ENCODE results near the gene SLC41A2. TPM values are rescaled to one million over a fixed set of nuclear protein-coding genes. Genes with fewer than 3 reads are reported as not detected.
"Not testable (repeated sequence)": the region's sequence is repeated elsewhere in the genome, so short reads cannot be mapped to it uniquely, and the experiment has no call there.

The SLC41A2 gene
- total and polyA plus RNA-seq, 4 donors: 10.8 to 106 (median 61.9) TPM

DNA sequence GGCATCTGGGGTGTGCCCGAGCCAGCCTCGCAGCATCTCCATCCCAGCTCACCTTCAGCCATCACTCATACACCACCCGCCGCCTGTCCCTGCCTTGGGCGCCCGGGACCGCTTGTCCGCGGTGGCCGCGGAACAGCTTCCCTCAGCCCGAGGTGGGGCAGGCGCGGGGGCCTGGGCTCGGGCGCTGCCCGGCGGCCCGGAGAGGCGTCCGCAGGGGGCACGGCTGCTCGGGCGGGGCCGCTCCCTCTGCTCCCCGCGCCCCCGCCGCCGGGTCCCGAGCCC lies 430 bp downstream of the SLC41A2 start:
- ATAC-seq (ENCODE audit: low FRiP score) (peak; percentile 65), DNase-seq (peak in 1 of 2 donors; percentile 59)
- Histone ChIP-seq H3K9me3 (ENCODE audit: control insufficient read depth, low read length) (no peaks in the 10 kb centered on the region), H3K4me1 (ENCODE audit: control insufficient read depth in 1 of 2, insufficient read depth in 2 of 2, low read length in 2 of 2) (no peaks in the 10 kb centered on the region), H3K4me3 (ENCODE audit: low read length in 2 of 2) (peak overlapping the region; percentile 70 to 78), H3K27ac (ENCODE audit: low read depth in 1 of 2, low read length in 2 of 2) (peak overlapping the region in 1 of 2 donors; percentile 84), H3K27me3 (ENCODE audit: control insufficient read depth in 1 of 2, insufficient read depth in 2 of 2, low read length in 1 of 2) (no peaks in the 10 kb centered on the region), H3K36me3 (ENCODE audit: control insufficient read depth in 1 of 2, insufficient read depth in 2 of 2, low read length in 1 of 2) (no peaks in the 10 kb centered on the region)
- intact Hi-C loops (cut with DNase I): loop anchor here in 1 of 2 donors (10.0 kb wide), 1 partner anchor 53 kb away; no protein-coding TSS in a partner anchor
- 1 to 2% methylated on average over 17 to 31 of the region's 31 CpGs for WGBS, 2 donors

DNA sequence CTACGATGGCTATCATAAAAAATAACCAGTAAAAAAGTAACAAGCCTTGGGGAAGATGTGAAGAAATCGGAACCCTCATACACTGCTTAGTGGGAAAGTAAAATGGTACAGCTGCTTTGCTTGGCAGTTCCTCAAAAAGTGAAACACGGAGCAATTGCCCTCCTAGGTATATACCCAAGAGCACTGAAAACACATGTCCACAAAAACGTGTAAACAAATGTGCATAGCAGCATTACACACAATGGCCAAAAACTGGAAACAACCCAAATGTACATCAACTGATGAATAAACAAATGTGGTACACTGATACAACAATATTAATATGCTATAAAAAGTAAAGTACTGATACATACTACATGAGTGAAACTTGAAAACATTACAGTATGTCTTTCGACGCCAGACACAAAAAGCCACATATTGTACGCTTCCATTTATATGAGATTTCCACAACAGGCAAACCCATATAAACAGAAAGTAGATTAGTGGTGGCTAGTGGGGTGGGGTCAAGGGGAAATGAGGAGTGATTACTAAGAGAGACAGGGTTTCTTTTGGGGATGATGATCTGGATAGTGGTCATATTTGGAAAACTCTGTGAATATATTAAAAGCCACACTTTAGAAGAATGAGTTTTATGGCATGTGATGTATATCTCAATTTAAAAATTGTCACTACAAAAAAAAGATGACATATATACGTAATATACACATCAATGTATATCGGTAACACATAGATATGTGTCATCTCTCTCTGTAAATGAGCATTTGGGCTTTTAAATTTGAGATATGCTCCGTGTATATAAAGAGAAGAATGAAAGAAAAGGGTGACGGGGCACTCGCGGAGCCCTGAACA lies 996 bp downstream of the SLC41A2 start:
- intact Hi-C loops (cut with DNase I): loop anchor here in 1 of 2 donors (10.0 kb wide), 1 partner anchor 52 kb away; no protein-coding TSS in a partner anchor
- peak overlapping the region in 1 of 2 donors; percentile 84 for H3K27ac ChIP-seq (ENCODE audit: low read depth in 1 of 2, low read length in 2 of 2)
- peak overlapping the region; percentile 70 to 78 for H3K4me3 ChIP-seq (ENCODE audit: low read length in 2 of 2)
- 3 to 5% methylated on average over 13 of the region's 13 CpGs for WGBS, 2 donors
- no peaks in the 10 kb centered on the region for H3K9me3 ChIP-seq (ENCODE audit: control insufficient read depth, low read length)
- H3K4me1 ChIP-seq (ENCODE audit: control insufficient read depth in 1 of 2, insufficient read depth in 2 of 2, low read length in 2 of 2): peaks cover 0 to 3% of the 10 kb centered on the region in 2 donors
- DNase-seq: no peak
- ATAC-seq (ENCODE audit: low FRiP score): no peak
- no peaks in the 10 kb centered on the region for H3K36me3 ChIP-seq (ENCODE audit: control insufficient read depth in 1 of 2, insufficient read depth in 2 of 2, low read length in 1 of 2)
- H3K27me3 ChIP-seq (ENCODE audit: control insufficient read depth in 1 of 2, insufficient read depth in 2 of 2, low read length in 1 of 2): no peaks in the 10 kb centered on the region

DNA sequence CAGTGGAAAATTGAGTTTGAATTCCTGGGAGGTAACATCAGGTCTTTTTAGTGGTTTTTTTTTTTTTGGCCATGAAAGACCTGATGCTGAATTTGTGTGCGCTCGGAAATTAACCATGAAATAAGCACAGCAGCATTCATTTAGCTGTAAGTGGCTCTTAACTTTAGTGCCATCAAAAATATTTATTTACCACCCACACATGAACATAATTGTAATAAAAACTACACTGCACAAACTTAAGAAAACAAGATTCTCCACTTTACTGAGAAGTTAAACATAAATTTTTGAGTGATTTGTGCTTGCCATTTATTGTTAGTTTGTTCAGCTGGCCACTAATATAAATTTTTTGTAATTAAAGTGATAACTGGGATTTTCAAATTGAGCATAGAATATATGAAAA lies 2.4 kb downstream of the SLC41A2 start:
- no peaks in the 10 kb centered on the region for H3K27me3 ChIP-seq (ENCODE audit: control insufficient read depth in 1 of 2, insufficient read depth in 2 of 2, low read length in 1 of 2)
- 0 to 7% methylated on average over 2 of the region's 2 CpGs for WGBS, 2 donors
- H3K9me3 ChIP-seq (ENCODE audit: control insufficient read depth, low read length): no peaks in the 10 kb centered on the region
- H3K4me3 ChIP-seq (ENCODE audit: low read length in 2 of 2): no peak overlapping the region
- ATAC-seq (ENCODE audit: low FRiP score) (no peak), DNase-seq (no peak)
- no peak overlapping the region for H3K27ac ChIP-seq (ENCODE audit: low read depth in 1 of 2, low read length in 2 of 2)
- H3K36me3 ChIP-seq (ENCODE audit: control insufficient read depth in 1 of 2, insufficient read depth in 2 of 2, low read length in 1 of 2): no peaks in the 10 kb centered on the region
- H3K4me1 ChIP-seq (ENCODE audit: control insufficient read depth in 1 of 2, insufficient read depth in 2 of 2, low read length in 2 of 2): peaks cover 0 to 3% of the 10 kb centered on the region in 2 donors
- intact Hi-C loops (cut with DNase I): loop anchor here in 1 of 2 donors (10.0 kb wide), 1 partner anchor 51 kb away; no protein-coding TSS in a partner anchor

DNA sequence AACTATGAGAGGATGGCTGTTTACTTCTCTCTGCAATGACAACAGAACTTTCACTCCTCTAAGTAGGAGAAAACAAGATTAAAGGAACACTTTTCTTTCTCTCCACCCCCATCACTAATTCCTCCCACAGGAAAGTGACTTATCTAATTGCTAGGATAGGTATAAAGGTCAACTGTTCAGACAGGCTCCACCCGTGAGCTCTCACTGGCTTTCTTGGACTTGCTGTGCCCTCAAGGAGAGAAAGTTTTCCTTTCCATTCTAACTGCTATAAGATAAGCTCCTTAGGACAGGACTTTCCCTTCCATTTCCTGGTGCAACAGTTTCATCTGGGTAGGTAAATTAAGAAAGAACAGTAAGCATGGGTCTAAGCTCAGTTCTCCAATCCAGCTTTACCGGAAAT lies 4.8 kb downstream of the SLC41A2 start:
- ATAC-seq (ENCODE audit: low FRiP score): no peak
- no peaks in the 10 kb centered on the region for H3K9me3 ChIP-seq (ENCODE audit: control insufficient read depth, low read length)
- H3K4me3 ChIP-seq (ENCODE audit: low read length in 2 of 2): no peak overlapping the region
- intact Hi-C loops (cut with DNase I): loop anchor here (5.0 to 10.0 kb wide), 2 partner anchors 41 to 49 kb away; no protein-coding TSS in a partner anchor
- DNase-seq: no peak
- H3K27me3 ChIP-seq (ENCODE audit: control insufficient read depth in 1 of 2, insufficient read depth in 2 of 2, low read length in 1 of 2): no peaks in the 10 kb centered on the region
- WGBS, 2 donors: 10 to 12% methylated on average over 2 of the region's 2 CpGs
- H3K27ac ChIP-seq (ENCODE audit: low read depth in 1 of 2, low read length in 2 of 2): peak overlapping the region; percentile 50 to 87
- peaks cover 0 to 5% of the 10 kb centered on the region in 2 donors for H3K4me1 ChIP-seq (ENCODE audit: control insufficient read depth in 1 of 2, insufficient read depth in 2 of 2, low read length in 2 of 2)
- H3K36me3 ChIP-seq (ENCODE audit: control insufficient read depth in 1 of 2, insufficient read depth in 2 of 2, low read length in 1 of 2): no peaks in the 10 kb centered on the region

DNA sequence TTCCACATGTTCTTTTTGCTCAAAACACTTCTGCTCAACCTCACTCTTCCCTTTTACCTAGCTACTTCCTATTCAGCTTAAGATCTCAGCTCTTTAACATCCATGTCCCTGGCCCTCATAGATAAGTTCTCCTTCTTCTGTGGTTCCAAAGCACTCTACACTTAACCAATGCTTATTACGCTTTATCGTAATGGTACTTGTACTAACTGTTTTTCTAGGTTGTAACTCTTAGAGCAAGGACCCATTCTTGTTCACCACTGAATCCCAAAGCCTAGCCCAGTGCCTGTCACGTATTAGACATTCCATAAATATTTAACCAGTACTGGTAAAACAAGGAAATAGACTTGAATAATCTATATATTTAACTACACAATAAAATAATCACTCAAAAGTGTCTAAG lies 5.3 kb downstream of the SLC41A2 start:
- Histone ChIP-seq H3K9me3 (ENCODE audit: control insufficient read depth, low read length) (no peaks in the 10 kb centered on the region), H3K36me3 (ENCODE audit: control insufficient read depth in 1 of 2, insufficient read depth in 2 of 2, low read length in 1 of 2) (no peaks in the 10 kb centered on the region), H3K27me3 (ENCODE audit: control insufficient read depth in 1 of 2, insufficient read depth in 2 of 2, low read length in 1 of 2) (no peaks in the 10 kb centered on the region), H3K4me3 (ENCODE audit: low read length in 2 of 2) (peak overlapping the region in 1 of 2 donors; percentile 34), H3K4me1 (ENCODE audit: control insufficient read depth in 1 of 2, insufficient read depth in 2 of 2, low read length in 2 of 2) (peaks cover 0 to 5% of the 10 kb centered on the region in 2 donors), H3K27ac (ENCODE audit: low read depth in 1 of 2, low read length in 2 of 2) (peak overlapping the region in 1 of 2 donors; percentile 77)
- 31 to 32% methylated on average over 3 of the region's 3 CpGs for WGBS, 2 donors
- DNase-seq: no peak
- intact Hi-C loops (cut with DNase I): loop anchor here (5.0 to 10.0 kb wide), 2 partner anchors 41 to 48 kb away; no protein-coding TSS in a partner anchor
- ATAC-seq (ENCODE audit: low FRiP score): no peak

DNA sequence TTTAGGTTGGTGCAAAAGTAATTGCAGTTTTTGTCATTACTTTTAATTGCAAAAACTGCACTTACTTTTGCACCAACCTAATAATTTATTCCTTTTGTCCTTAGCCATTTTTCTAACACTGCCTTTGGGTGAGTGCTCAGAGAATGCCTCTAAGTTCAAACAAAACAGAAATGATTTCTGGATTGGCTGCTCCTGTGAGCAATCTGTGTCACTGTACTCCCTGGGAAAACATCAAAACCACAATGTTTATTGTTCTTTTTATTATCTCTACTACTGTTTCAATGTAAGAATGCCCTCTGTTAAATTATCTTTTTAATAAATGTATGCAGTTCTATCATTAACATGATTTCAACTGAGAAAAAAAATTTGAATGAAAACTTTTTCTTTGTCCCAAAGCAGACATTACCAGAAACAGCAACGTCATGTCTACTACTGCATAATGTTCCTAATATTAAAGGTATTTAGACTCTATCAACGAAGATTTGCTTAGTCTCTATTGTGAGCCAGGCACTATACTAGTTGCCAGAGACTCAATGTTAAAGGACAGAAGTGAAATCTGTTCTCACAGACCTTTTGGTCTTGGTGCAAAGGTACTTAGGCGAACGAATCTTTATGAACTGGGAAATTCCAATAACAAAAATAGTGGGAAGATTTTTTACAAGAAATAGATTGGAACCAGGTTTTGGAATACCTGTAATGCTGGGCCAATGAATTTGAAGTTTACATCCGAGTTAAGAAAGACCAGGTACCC lies 6.2 kb downstream of the SLC41A2 start:
- intact Hi-C loops (cut with DNase I): loop anchor here (5.0 to 10.0 kb wide), 2 partner anchors 40 to 47 kb away; no protein-coding TSS in a partner anchor
- ATAC-seq (ENCODE audit: low FRiP score): no peak
- no peaks in the 10 kb centered on the region for H3K36me3 ChIP-seq (ENCODE audit: control insufficient read depth in 1 of 2, insufficient read depth in 2 of 2, low read length in 1 of 2)
- H3K4me1 ChIP-seq (ENCODE audit: control insufficient read depth in 1 of 2, insufficient read depth in 2 of 2, low read length in 2 of 2): peaks cover 0 to 5% of the 10 kb centered on the region in 2 donors
- no peak for DNase-seq
- no peak overlapping the region for H3K4me3 ChIP-seq (ENCODE audit: low read length in 2 of 2)
- H3K9me3 ChIP-seq (ENCODE audit: control insufficient read depth, low read length): no peaks in the 10 kb centered on the region
- H3K27ac ChIP-seq (ENCODE audit: low read depth in 1 of 2, low read length in 2 of 2): no peak overlapping the region
- no peaks in the 10 kb centered on the region for H3K27me3 ChIP-seq (ENCODE audit: control insufficient read depth in 1 of 2, insufficient read depth in 2 of 2, low read length in 1 of 2)
- 50 to 53% methylated on average over 5 of the region's 5 CpGs for WGBS, 2 donors

DNA sequence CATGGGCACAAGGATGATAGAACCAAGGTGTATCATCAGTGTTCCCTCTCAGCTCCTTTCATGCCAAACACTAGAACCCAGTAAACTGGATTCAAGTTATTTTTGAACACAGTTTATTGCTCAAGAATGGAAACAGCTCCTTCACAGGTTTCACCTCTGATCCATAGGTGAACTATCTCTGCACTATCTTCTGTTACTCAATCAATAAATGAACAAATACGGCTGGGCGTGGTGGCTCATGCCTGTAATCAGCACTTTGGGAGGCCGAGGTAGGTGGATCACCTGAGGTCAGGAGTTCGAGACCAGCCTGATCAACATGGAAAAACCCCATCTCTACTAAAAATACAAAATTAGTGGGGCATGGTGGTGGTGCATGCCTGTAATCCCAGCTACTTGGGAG lies 9.4 kb downstream of the SLC41A2 start:
- ATAC-seq (ENCODE audit: low FRiP score); DNase-seq; H3K9me3 ChIP-seq (ENCODE audit: control insufficient read depth, low read length); intact Hi-C loops (cut with DNase I); H3K4me3 ChIP-seq (ENCODE audit: low read length in 2 of 2); H3K27ac ChIP-seq (ENCODE audit: low read depth in 1 of 2, low read length in 2 of 2); H3K4me1 ChIP-seq (ENCODE audit: control insufficient read depth in 1 of 2, insufficient read depth in 2 of 2, low read length in 2 of 2); H3K36me3 ChIP-seq (ENCODE audit: control insufficient read depth in 1 of 2, insufficient read depth in 2 of 2, low read length in 1 of 2); H3K27me3 ChIP-seq (ENCODE audit: control insufficient read depth in 1 of 2, insufficient read depth in 2 of 2, low read length in 1 of 2): not testable (repeated sequence)
- 94 to 99% methylated on average over 4 of the region's 4 CpGs for WGBS, 2 donors

DNA sequence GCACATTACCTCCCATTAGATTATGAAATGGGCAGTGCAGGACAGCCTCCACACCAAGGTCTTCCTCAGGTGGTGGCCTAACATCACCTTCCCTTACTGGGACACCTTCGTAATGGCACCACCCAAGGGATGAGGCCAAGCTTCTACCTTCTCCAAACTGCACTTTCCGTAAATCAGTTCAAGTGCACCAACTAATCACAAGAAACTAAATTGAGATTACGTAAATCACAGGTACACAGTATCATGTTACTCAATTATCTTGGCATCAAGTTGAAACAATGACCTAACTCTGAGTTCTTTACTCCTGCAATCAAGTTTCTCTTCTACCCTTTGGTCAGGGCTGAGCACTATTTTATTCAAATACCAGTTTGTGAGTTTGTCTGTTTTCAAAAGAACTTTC lies 13.8 kb downstream of the SLC41A2 start:
- no peak overlapping the region for H3K4me3 ChIP-seq (ENCODE audit: low read length in 2 of 2)
- DNase-seq: no peak
- peaks cover 0 to 3% of the 10 kb centered on the region in 2 donors for H3K4me1 ChIP-seq (ENCODE audit: control insufficient read depth in 1 of 2, insufficient read depth in 2 of 2, low read length in 2 of 2)
- 96 to 98% methylated on average over 3 of the region's 3 CpGs for WGBS, 2 donors
- ATAC-seq (ENCODE audit: low FRiP score): no peak
- intact Hi-C loops (cut with DNase I): no loop called here
- H3K27me3 ChIP-seq (ENCODE audit: control insufficient read depth in 1 of 2, insufficient read depth in 2 of 2, low read length in 1 of 2): no peaks in the 10 kb centered on the region
- H3K27ac ChIP-seq (ENCODE audit: low read depth in 1 of 2, low read length in 2 of 2): no peak overlapping the region
- no peaks in the 10 kb centered on the region for H3K36me3 ChIP-seq (ENCODE audit: control insufficient read depth in 1 of 2, insufficient read depth in 2 of 2, low read length in 1 of 2)
- no peaks in the 10 kb centered on the region for H3K9me3 ChIP-seq (ENCODE audit: control insufficient read depth, low read length)
